Stimulated activated CD8-positive, alpha-beta memory T cell treated with anti-CD3 and anti-CD28 coated beads, Interleukin-4, amount 100 ng/mL, for 4 hours (primary cell): ENCODE results near the gene CHD6.

Experiments
- DNase-seq, 2 donors: peaks; one replicate each; pipeline ENCODE4 v3.0.0-alpha.2; 2020; ENCODE audit warnings: low read depth in 2 of 2, low spot score in 1 of 2

Gene CHD6

GRCh38 chr20:41369673-41370072 lies 248.5 kb downstream of the CHD6 start:
- no peak for DNase-seq

GRCh38 chr20:41367956-41368355 lies 250.2 kb downstream of the CHD6 start:
- DNase-seq: no peak

GRCh38 chr20:41367393-41367695 lies 250.8 kb downstream of the CHD6 start:
- DNase-seq: no peak

GRCh38 chr20:41366546-41367392 lies 251.4 kb downstream of the CHD6 start, which contains the start of gene EMILIN3:
Gene EMILIN3, minus strand, starts transcription at chr20:41366818. Its CDS starts 184 bp downstream, at chr20:41366634.
- no peak for DNase-seq

GRCh38 chr20:41365777-41366545 lies 252.2 kb downstream of the CHD6 start:
- DNase-seq: no peak

- no peak for DNase-seq
These were observed 253.0 kb downstream of the CHD6 start for GRCh38 chr20:41364967-41365765.

- no peak for DNase-seq
These were observed 253.8 kb downstream of the CHD6 start for GRCh38 chr20:41364236-41364855.

GRCh38 chr20:41363601-41364000 lies 254.6 kb downstream of the CHD6 start:
- DNase-seq: no peak

GRCh38 chr20:41362748-41363140 lies 255.4 kb downstream of the CHD6 start:
- DNase-seq: no peak

- DNase-seq: no peak
These were observed 256.1 kb downstream of the CHD6 start for GRCh38 chr20:41361757-41362747.

- no peak for DNase-seq
These were observed 257.1 kb downstream of the CHD6 start for GRCh38 chr20:41360831-41361756.

- DNase-seq: no peak
These were observed 258.6 kb downstream of the CHD6 start for GRCh38 chr20:41359541-41360011.

GRCh38 chr20:41358717-41359116 lies 259.5 kb downstream of the CHD6 start:
- DNase-seq: no peak

- no peak for DNase-seq
These were observed 259.9 kb downstream of the CHD6 start for GRCh38 chr20:41358230-41358629.

- no peak for DNase-seq
These were observed 260.6 kb downstream of the CHD6 start for GRCh38 chr20:41357424-41358163.

- DNase-seq: no peak
These were observed 261.2 kb downstream of the CHD6 start for GRCh38 chr20:41356951-41357350.

- DNase-seq: no peak
These were observed 262.5 kb downstream of the CHD6 start for GRCh38 chr20:41355598-41356203.

GRCh38 chr20:41355192-41355591 lies 263.0 kb downstream of the CHD6 start:
- DNase-seq: no peak
